ENCODE results near the gene ACTA2.

ACTA2 gene

GRCh38 chr10:88952647-88953111 lies at the start of gene ACTA2:
Gene ACTA2, minus strand, starts transcription at chr10:88952773. Its CDS starts 3,843 bp downstream, at chr10:88948930.
- no peak for DNase-seq

DNA sequence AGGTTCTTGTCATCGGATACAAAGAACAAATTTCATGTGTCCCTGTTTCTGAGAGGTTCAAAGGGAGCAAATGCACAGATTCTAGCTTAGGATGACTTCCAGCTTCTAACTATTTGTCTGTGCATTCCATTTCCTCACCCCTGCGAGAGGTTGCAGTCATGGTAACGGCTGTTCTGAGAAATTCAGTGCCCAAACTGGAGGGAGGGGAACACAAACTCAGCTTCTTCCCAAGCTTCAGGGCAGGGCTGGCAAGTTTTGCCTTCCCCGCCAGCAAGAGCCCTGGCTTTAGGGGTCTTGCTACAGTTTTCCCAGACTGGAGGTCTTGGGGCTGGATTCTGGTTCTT lies 49.1 kb upstream of the ACTA2 start:
- DNase-seq: no peak

DNA sequence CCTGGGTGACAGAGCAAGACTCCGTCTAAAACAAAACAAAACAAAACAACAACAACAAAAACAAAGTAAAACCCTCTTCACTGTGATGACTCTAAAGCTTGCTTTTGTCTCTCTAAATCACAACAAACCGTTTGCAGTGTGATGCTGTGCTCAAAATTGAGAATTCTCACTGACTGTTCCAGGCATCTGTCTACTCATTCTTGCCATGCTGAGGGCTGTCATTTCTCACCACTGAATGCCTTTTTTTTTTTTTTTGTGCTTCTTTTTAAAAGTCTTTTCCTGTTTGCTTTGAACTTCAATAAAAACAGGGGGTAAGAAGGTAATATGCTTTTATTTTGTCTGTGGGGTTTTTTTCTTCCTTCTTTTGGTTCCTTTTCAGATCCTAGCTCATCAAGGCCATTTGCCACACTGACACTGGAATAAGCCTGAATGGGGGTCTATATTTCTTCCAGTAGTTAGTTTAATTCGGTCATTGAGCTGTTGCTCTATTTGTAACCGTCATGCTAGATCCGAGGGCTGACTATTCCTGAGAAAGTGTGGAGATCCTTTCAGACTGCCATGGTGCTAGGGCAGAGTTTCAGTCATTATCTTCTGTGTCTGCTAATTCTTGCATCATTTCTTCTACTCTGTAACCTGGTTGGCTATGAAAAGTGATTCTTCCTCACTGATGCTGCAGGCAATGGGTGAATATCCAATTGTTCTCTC lies 48.6 kb upstream of the ACTA2 start:
- no peak for DNase-seq

GRCh38 chr10:88999625-89000024 lies 47.1 kb upstream of the ACTA2 start:
- DNase-seq: no peak

GRCh38 chr10:88996927-88997326 lies 44.4 kb upstream of the ACTA2 start:
- no peak for DNase-seq

DNA sequence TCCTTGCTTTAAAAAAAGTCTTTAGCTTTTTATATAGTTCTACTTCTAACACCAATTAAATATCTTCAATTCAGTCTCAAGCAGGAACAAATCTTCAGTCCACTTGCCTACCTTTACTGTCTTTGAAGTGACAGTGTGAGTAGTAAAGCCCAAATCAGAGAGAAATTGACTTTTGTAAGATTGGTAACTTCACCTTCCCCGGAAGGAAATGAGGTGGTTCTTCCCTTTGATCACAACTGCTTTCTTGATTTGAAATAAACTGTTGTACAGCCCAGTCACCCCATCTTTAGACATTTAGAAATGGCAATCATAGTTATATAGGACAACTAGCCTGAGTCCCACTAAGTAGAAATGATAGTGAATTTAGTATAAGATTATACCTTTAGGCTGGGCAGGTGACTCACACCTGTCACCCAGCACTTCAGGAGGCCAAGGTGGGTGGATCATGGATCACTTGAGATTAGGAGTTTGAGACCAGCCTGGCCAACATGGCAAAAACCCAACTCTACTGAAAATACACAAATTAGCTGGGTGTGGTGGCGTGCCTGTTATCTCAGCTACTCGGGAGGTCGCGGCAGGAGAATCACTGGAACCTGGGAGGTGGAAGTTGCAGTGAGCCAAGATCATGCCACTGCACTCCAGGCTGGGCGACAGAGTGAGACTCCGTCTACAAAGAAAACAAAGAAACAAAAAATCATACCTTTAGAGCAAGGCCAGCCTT lies 42.7 kb upstream of the ACTA2 start:
- no peak for DNase-seq

GRCh38 chr10:88994019-88994418 lies 41.4 kb upstream of the ACTA2 start:
- DNase-seq: no peak

GRCh38 chr10:88992921-88993524 lies 40.5 kb upstream of the ACTA2 start:
- no peak for DNase-seq

GRCh38 chr10:88991899-88992320 lies 39.3 kb upstream of the ACTA2 start:
- DNase-seq: no peak

GRCh38 chr10:88991161-88991898 lies 38.8 kb upstream of the ACTA2 start:
- DNase-seq: peak in 36 of 56 donors; percentile 11 to 64 (median 34)

GRCh38 chr10:88990384-88991160 lies 38.0 kb upstream of the ACTA2 start, which contains the start of gene FAS:
Gene FAS, plus strand, starts transcription at chr10:88990798. Its CDS starts 79 bp downstream, at chr10:88990877.
- DNase-seq: peak in 38 of 56 donors; percentile 7 to 68 (median 36)

DNA sequence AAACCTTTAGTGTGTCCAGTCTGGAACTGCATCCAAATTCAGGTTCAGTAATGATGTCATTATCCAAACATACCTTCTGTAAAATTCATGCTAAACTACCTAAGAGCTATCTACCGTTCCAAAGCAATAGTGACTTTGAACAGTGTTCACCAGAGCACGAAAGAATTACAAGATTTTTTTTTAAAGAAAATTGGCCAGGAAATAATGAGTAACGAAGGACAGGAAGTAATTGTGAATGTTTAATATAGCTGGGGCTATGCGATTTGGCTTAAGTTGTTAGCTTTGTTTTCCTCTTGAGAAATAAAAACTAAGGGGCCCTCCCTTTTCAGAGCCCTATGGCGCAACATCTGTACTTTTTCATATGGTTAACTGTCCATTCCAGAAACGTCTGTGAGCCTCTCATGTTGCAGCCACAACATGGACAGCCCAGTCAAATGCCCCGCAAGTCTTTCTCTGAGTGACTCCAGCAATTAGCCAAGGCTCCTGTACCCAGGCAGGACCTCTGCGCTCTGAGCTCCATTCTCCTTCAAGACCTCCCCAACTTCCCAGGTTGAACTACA lies 37.3 kb upstream of the ACTA2 start:
- peak in 1 of 56 donors; percentile 22 for DNase-seq

DNA sequence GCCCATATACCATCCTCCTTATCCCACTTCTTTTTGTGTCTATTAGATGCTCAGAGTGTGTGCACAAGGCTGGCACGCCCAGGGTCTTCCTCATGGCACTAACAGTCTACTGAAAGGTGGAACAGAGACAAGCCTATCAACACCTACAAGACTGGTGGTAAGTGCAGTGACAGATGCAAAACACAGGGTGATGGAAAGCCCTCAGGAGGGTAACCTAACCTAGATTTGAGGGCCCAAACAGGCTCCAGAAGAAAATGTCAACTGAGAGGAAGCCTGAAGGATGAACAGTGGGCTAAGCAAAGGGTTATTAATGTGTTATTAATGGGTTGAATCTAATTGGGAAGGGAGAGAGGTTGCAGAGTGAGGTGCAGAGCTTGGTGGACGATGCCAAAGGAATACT lies 36.9 kb upstream of the ACTA2 start:
- no peak for DNase-seq

GRCh38 chr10:88987840-88988239 lies 35.3 kb upstream of the ACTA2 start:
- DNase-seq: no peak

DNA sequence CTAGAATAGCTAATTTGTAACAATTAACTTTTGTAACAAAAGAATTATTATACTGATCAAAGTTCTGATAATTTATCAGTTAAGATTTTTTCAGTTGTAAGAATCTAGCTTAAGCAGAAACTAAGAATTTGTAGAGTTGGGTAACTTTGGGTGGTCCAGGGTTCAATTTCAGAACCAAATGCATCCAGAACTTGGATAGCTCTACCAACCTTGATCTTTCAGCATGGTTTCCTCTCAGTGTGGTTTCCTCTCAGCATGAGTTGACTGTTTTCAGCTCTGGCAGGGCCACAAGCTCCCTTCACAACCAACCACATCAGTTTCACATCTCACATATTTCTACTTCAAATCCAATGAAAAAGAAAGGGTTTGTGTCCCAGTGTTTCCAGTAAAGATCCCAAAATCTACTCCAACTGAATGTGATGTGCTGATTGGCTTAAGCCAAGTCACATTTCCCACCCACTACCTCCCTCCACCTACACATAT lies 34.7 kb upstream of the ACTA2 start:
- no peak for DNase-seq

GRCh38 chr10:88986549-88987242 lies 34.1 kb upstream of the ACTA2 start:
- DNase-seq: peak in 9 of 56 donors; percentile 2 to 50 (median 9)

- DNase-seq: no peak
Observed at GRCh38 chr10:88984525-88984924, 32.0 kb upstream of the ACTA2 start.

- DNase-seq: no peak
Observed at GRCh38 chr10:88983939-88984338, 31.4 kb upstream of the ACTA2 start.

DNA sequence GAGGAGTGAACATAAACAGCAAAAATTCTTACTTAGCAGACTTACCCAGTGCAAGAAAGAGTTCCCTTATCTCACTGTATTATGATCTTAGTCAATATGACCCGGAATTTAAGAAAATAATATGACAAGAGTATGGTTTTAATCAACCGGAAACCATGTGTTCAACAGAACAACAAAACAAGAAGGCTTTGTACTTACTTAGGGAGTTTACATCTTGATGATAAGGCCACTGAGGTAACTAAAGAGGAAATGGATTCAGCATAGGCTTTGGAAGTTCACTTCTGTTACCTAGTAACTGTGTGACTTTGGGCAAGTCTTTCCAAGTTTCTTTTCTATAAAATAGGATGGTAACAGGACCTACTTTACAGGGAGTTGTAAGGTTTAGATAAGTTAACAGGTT lies 30.6 kb upstream of the ACTA2 start:
- no peak for DNase-seq

DNA sequence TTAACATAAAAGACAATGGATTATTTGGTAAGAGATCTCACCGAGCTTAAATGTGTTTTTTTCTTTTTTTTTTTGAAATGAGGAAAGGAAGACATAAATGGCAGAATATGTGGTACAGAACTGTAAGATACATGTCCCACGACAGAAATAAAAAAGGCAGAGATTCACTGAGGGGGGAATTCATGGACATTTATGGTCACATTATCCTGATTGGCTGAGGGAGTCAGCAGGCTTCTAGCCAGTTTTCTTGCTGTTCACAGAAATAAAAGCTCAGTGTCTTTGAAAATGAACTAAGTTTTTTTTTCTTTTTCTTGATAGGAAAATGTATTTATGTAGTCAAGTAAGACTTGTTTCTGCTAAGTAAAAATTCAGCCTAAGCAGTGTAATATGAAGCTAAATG lies 29.8 kb upstream of the ACTA2 start:
- no peak for DNase-seq

Data from nucleus accumbens (tissue), 56 donors.